HL-60 (cell line): ENCODE results near the gene SLC25A14.

Experiments used
- DNase-seq, 2 experiments: peaks; one replicate each; pipeline ENCODE4 v3.0.0-alpha.2; 2010 to 2020; ENCODE audit warnings: low read depth in 1 of 2, low spot score in 1 of 2
- H3K27ac ChIP-seq: fragments of 250-450 bp; sonication (Bioruptor Pico); replicated peaks from 2 replicates; pipeline ENCODE4 v1.5.1; 2020; ENCODE audit warnings: mild to moderate bottlenecking, moderate library complexity
- H3K27me3 ChIP-seq: fragments of 250-450 bp; sonication (Bioruptor Pico); 2 replicates; pipeline ENCODE4 v1.5.1; 2021; ENCODE audit warnings: mild to moderate bottlenecking, moderate library complexity; ENCODE audit not compliant: insufficient read depth, poor library complexity, severe bottlenecking
- H3K4me3 ChIP-seq: replicated peaks from 2 replicates; pipeline ENCODE4 v1.5.1; 2011; ENCODE audit warnings: mild to moderate bottlenecking, control low read depth, low read length; ENCODE audit not compliant: insufficient read depth
- CTCF ChIP-seq: IDR thresholded peaks from one replicate; pipeline ENCODE4 v1.5.1; 2011; ENCODE audit warnings: low read length, control low read depth, inconsistent platforms; ENCODE audit not compliant: insufficient read depth
- GABPA ChIP-seq: IDR thresholded peaks from 2 replicates; pipeline ENCODE4 v1.6.1; 2012; ENCODE audit warnings: low read depth
- POLR2AphosphoS5 ChIP-seq: IDR thresholded peaks from 2 replicates; pipeline ENCODE4 v1.6.1; 2012; ENCODE audit warnings: low read depth
- REST ChIP-seq: IDR thresholded peaks from 2 replicates; pipeline ENCODE4 v1.6.1; 2012; ENCODE audit warnings: low read depth; ENCODE audit not compliant: insufficient replicate concordance
- SPI1 ChIP-seq: IDR thresholded peaks from 2 replicates; pipeline ENCODE4 v1.6.1; 2012; ENCODE audit warnings: low read depth, mild to moderate bottlenecking, borderline replicate concordance
- long read RNA-seq: library from polyadenylated mRNA; unstranded; transcript quantifications from one replicate; pipeline ENCODE4 v2.0.0, GENCODE V29; 2020

SLC25A14 gene
- long read RNA-seq, transcript SLC25A14-213 (10 exons, 1,403 nt): major isoform, 13 of 51 reads
- long read RNA-seq, partial matches to known transcripts: 4 of 51 reads
- long read RNA-seq, other reads (novel, unspliced or antisense): 29 of 51 reads

GRCh38 chrX:130339408-130340222 lies at the start of gene SLC25A14:
Gene SLC25A14 (plus strand): TSS chrX:130339919. CDS start chrX:130340279, 360 bp downstream.
- peak; percentile 57 to 74 for DNase-seq
- no peak for TF ChIP-seq CTCF
- TF ChIP-seq REST: peak; percentile 10
- peak; percentile 63; the same call in 1 of the 2 replicates for TF ChIP-seq GABPA
- TF ChIP-seq POLR2AphosphoS5: peak; percentile 30; the same call in 1 of the 2 replicates
- no peak for TF ChIP-seq SPI1
- Histone ChIP-seq H3K4me3 (peak within 1 kb of the TSS; percentile 78), H3K27ac (peak within 1 kb of the TSS; percentile 89), H3K27me3 (peaks cover 2% of the 10 kb centered on the region)

- no peak for DNase-seq
- H3K27ac ChIP-seq: no peak overlapping the region
Observed at GRCh38 chrX:130295519-130296296, 44.0 kb upstream of the SLC25A14 start.

GRCh38 chrX:130296297-130296678 lies 43.4 kb upstream of the SLC25A14 start:
- no peak for TF ChIP-seq REST
- no peak for TF ChIP-seq GABPA
- no peak for TF ChIP-seq POLR2AphosphoS5
- TF ChIP-seq CTCF: no peak
- Histone ChIP-seq H3K4me3 (no peak overlapping the region), H3K27ac (no peak overlapping the region), H3K27me3 (peaks cover 2% of the 10 kb centered on the region)
- no peak for DNase-seq

More at GRCh38 chrX:130295519-130296296, 44.0 kb upstream of the SLC25A14 start:
- Histone ChIP-seq H3K4me3 (no peak overlapping the region), H3K27me3 (peaks cover 2% of the 10 kb centered on the region)
- no peak for TF ChIP-seq GABPA
- TF ChIP-seq CTCF: no peak
